Skin epidermis (tissue), 12 donors: ENCODE results near the gene SLC6A18.

Experiments
- H3K27ac ChIP-seq, 21 experiments: fragments of 200-600 bp; sonication (generic) in 11 of 21; one replicate each; pipeline ENCODE4 v1.5.0; 2020; ENCODE audit warnings: mild to moderate bottlenecking in 3 of 21, inconsistent platforms in 2 of 21, moderate library complexity in 2 of 21
- H3K4me3 ChIP-seq, 7 experiments: fragments of 200-600 bp; sonication (generic) in 2 of 7; one replicate each; pipeline ENCODE4 v1.5.0; 2020; ENCODE audit warnings: inconsistent platforms in 2 of 7, mild to moderate bottlenecking in 2 of 7, moderate library complexity in 1 of 7

SLC6A18 gene

DNA sequence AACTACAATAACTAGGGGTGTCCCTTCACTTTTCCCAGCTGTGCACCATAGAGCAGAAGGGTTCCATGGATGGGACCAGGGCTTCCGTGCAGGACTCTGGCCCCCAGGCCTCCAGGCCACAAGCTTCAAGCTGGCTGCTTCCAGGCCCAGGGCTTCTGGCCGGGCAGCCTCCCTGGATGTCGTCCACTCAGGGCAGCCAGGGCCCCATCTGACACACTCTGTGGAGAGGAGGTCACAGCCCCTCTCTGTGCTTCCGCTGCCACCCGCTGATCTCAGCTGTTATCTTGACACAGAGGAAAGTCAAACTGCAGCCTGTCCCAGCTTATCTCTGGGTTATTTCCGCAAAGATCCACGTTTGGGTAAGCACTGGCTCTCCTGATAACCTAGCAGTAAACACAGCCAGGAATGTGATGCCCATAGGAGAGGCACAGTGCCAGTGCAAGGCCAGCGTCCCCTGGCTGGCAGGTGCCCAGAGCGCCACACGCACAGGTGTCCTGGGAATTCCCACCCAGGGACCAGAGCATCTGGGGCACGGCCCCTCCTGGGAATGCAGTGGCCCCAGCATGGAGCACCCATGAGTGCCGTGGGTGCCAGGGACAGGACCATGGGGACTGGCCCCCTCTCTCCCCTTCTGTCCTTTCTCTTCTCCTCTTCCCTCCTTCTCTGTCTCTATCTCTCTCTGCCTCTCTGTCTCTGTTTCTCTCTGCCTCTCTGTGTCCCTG is 39.4 kb upstream of the SLC6A18 start:
- Histone ChIP-seq H3K27ac (no peak overlapping the region), H3K4me3 (no peak overlapping the region)

DNA sequence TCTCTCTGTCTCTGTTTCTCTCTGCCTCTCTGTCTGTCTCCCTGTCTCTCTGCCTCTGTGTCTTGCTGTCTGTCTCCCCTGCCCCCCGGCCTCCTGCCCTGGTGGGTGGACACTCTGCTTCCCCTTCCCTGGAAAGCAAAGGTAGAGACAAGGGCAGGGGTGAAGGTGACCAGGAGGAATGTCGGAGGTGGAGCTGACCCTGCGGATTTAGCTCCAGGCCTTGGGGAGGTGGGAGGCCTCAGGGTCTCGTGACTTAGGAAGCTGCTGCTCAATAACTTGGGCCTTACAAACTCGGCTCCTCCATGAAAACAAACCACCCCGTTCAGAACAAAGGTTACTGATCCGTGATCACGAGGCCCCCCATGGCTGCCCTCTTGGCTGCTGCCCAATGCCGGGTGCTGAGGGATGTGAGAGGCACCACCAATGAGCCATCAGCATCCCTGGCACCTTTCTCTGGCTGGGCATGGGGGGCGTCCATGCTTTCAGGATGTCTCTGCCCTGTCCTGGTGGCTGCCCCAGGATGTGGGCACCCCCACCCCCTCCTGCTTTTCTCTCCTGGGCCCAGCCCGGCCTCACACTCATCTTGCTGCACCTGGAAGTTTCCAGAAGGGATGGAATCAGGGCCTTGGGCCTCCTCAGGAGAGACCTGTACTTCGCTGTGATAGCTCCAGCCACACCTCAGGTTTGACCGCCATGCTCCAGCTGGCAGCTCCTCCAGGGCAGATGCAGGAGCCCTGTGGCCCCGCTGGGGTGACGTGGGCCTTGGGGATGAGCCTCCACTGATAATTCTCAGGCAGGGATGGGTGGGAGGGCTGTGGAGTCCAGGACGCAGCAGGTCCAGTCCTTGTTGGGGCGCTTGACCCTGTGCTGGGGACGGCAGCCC is 38.6 kb upstream of the SLC6A18 start:
- no peak overlapping the region for H3K4me3 ChIP-seq
- no peak overlapping the region for H3K27ac ChIP-seq

DNA sequence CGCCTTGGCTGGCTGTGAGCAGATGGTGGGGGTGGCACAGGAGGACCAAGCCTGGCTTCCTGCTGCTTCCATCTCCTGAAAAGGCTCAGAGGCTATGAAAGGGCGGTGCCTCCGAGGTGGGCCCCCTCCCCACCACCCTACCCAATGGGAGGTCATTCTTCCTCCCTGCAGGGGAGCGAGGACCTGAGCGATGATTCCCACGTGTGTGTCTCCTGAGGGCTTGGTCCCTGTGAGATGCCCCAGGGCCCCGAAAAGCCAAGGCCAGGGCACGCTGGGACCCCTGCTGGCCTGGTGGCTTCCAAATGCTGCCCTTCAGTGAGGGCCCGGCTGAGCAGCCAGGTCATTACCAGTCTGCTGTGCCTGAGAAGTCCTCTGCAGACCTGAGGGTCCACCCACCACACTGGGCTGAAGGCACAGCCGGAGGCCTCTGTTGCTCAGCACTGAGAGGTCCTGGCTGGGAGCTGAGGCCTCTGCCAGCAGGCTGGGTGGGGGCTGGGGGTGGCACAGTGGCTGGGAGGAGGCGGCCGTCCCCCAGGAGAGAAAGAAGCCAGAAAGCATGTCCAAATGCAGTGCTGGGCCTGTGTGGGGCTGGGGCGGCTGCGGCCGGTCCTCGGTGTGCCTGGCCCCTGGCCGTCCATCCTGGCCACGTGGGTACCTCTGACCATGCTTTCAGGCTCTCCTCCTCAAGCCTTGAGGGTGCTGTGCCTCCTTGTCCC is 37.8 kb upstream of the SLC6A18 start:
- H3K4me3 ChIP-seq, result no peak overlapping the region
- no peak overlapping the region for H3K27ac ChIP-seq

DNA sequence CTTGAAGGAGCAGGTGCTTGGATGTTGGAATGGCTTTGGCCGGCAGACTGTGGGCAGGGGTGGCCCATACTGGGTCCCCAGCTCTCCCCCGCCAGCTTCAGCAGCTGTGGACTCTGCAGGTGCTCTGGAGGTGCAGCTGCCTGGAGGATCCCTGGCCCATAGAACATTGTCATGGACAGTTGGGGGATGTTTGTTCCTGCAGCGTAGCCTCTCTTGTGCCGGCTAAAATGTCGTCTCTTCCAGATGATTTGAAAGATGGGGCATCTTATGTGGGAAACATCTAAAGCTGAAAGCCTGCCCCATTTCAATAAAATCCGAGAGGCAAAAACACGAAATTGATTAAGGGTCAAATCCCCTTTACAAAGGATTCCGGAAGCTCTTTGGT is 37.2 kb upstream of the SLC6A18 start:
- Histone ChIP-seq H3K4me3 (no peak overlapping the region), H3K27ac (no peak overlapping the region)

DNA sequence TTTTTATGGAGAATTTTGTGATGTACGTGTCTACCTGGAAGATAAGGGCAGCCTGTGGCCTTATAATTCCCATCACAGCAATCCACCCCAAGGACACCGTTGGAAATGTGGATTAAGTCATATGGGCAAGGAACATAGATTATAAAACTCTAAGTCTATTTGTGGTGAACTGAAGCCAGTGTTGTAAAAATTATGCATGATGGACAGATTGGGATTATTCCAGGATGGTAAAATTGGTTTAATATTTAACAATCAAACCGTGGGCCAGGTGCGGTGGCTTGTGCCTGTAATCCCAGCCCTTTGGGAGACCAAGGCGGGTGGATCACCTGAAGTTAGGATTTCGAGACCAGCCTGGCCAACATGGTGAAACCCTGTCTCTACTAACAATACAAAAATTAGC is 36.7 kb upstream of the SLC6A18 start:
- Histone ChIP-seq H3K27ac (no peak overlapping the region), H3K4me3 (no peak overlapping the region)

DNA sequence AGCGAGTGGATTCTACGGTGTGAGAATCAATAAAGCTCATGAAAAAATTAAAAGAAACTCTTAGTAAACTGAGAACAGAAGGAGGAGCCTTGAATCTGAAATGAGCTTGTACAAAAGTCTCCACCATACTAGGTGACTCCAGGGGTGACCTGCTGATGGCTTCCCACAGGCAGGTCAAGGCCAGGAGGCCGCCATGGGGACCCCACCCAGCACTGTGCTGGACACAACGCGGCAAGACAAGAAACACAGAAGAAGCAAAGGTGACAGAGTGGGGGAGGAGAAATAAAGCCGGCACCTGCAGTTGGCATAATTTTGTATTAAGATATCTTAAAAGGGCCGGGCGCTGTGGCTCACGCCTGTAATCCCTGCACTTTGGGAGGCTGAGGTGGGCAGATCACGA is 35.9 kb upstream of the SLC6A18 start:
- no peak overlapping the region for H3K27ac ChIP-seq
- H3K4me3 ChIP-seq, result no peak overlapping the region

DNA sequence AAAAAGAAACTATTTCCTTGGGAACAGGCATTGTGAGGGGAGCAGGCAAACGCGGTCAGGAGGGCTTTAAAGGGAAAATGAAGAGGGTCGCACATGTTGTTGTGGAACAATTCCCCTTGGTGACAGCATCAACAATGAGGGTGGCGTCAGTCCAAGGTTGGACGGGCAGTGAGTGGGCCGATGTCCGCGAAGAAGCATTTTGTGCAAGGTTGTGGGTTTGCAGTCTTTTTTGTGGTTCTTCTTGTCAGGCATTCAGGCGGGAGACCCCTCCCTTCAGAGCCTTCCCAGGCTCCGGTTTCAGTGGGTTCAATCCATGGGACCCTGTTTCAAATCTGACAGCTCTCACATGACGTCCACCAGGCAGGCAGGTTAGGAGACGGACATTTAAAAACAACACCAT is 34.9 kb upstream of the SLC6A18 start:
- H3K27ac ChIP-seq, result no peak overlapping the region
- H3K4me3 ChIP-seq, result no peak overlapping the region

DNA sequence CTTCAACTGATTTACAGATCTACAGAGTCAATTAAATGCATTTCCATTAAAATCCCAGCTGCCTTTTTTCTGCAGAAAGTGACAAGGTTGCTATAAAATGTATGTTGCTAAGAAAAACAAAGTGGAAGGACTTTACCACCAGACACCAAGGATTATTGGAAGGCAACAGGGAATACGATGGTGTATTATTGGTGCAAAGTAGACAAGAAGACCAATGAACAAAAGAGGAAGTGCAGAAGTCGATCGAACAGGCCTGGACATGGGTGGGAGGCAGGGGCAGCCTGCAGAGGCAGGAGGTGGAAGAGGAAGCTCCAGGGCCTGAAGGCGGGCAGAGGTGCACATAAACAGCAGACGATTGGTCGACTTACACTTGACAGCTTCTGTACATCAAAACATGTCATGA is 34.3 kb upstream of the SLC6A18 start:
- no peak overlapping the region for H3K4me3 ChIP-seq
- no peak overlapping the region for H3K27ac ChIP-seq

DNA sequence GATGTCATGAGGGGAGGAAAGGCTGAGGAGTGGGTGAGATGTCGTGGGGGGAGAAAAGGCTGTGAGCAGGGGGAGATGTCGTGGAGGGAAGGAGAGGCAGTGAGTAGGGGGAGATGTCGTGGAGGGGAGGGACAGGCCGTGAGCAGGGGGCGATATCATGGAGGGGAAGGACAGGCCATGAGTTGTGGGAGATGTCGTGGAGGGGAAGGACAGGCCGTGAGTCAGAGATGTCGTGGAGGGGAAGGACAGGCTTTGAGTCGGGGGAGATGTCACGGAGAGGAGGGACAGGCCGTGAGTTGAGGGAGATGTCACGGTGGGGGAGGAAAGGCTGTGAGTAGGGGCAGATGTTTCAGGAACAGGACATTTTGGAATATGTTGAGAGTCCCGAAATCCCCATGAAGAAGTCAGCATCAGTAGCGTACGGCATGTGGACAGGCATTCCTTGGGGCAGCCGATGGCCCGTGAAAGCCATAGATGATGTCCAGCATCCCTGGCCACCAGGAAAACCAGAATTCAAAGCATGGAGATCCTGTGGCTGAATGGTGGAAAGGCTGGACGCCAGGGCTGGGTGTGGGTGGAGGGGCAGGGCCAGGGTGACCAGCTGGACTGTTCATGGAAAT is 32.1 kb upstream of the SLC6A18 start:
- Histone ChIP-seq H3K27ac (no peak overlapping the region), H3K4me3 (no peak overlapping the region)

DNA sequence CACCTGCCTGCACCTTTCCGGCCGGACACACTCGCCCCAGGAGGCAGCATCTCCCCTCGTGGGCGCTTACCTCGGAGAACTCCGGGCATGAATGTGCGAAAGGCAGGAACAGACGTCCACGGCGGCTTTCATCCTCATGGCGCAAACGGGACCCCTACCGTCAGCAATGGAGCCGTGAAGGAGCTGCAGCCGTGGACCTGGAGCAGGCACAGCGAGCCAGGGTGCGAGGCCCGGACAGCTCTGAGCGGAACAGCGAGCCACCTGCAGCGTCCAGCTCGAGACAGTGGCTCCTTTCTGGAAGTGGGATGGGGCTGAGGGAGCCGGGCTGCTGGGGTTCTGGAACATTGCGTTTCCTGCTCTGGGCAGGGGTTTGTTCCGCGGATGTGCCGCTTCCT is 31.6 kb upstream of the SLC6A18 start:
- Histone ChIP-seq H3K27ac (no peak overlapping the region), H3K4me3 (no peak overlapping the region)

DNA sequence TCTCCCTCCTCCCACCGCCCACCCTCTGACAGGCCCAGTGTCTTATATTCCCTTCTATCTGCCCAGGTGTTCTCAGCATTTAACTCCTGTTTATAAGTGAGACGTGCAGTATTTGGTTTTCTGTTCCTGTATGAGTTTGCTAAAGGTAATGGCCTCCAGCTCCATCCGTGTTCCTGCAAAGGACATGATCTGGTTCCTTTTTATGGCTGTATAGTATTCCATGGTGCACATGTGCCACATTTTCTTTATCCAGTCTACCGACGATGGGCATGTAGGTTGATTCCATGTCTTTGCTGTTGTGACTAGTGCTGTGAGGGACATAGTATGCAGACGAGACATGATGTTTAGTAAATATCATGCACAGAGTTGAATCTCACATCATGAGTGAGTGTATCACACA is 30.8 kb upstream of the SLC6A18 start:
- H3K27ac ChIP-seq, result no peak overlapping the region
- H3K4me3 ChIP-seq, result no peak overlapping the region

DNA sequence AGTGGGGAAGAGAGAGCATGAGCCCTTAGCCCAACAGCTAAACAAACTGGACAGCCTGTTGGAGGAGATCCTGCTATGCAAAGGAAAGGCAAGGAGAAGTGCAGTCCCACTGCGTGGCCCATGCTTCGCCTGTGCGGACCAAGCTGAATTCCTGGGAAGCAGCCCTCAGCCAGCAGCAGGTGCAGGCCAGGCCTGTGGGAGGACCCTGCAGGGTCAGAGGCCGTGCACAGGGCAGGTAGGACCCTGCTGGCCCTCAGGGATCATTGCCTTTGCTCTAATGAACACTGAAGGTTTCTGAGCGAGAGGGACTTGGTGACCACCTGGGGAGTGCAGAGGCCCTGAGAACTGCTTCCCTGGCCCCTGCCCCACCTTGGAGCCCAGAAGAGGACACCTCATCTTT is 29.7 kb upstream of the SLC6A18 start:
- Histone ChIP-seq H3K27ac (no peak overlapping the region), H3K4me3 (no peak overlapping the region)

DNA sequence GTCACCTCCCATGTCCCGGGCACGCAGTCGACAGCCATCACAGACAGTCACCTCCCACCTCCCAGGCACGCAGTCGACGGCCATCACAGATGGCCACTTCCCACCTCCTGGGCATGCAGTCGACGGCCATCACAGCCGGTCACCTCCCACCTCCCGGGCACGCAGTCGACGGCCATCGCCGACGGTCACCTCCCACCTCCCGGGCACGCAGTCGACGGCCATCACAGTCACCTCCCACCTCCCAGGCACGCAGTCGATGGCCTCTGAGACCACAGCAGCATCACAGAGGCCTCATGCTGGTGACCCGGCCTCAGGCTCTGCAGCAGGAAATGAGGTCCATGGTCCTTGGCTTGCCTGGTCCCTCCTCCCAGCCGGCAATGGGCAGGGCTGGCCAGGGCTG is 29.3 kb upstream of the SLC6A18 start:
- H3K4me3 ChIP-seq, result no peak overlapping the region
- no peak overlapping the region for H3K27ac ChIP-seq

DNA sequence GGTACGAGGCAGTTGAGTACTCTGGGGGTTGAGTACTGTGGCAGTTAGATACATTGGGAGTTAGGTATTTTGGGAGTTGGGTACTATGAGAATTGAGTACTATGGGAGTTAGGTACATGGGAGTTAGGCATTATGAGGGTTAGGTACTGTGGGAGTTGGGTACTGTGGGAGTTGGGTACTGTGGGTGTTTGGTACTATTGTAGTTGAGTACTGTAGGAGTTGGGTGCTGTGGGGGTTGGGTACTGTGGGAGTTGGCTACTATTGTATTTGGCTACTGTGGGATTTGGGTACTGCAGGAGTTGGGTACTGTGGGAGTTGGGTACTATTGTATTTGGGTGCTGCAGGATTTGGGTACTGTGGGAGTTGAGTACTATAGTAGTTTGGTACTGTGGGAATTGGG is 28.6 kb upstream of the SLC6A18 start:
- H3K27ac ChIP-seq, result no peak overlapping the region
- H3K4me3 ChIP-seq, result no peak overlapping the region

DNA sequence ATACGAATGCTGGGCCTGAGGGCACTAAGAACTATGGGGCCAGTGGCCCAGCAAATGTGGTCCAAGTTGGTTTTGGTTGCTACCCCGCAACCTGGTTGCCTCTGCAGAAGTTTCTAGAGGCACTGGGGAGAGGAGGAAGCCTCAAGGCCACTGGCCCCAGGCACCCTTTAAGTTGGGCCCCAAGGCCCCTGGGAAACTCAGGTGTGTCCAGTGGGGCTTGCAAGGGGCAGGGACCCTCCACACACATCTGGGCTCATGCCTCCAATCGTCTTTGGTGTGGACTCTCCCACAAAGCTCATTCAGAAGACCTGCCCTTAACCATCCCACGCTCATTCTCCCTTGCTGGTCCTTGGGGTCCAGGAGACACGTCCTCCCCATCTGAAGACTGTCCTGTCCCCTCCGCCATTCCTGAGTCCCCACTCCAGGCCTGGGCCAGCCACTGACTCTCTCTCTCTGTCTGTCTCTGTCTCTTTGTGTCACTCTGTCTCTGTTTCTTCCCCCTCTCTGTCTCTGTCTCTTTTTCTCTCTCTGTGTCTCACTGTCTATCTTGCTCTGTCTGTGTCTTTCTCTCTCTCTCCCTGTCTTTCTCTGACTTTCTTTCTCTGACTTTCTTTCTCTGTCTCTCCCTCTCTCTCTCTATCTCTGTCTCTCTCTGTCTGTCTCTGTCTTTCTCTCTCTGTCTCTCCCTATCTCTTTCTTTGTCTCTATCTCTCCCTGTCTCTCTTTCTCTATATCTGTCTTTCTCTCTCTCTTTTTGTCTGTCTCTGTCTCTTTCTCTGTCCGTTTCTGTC is 27.1 kb upstream of the SLC6A18 start:
- no peak overlapping the region for H3K4me3 ChIP-seq

DNA sequence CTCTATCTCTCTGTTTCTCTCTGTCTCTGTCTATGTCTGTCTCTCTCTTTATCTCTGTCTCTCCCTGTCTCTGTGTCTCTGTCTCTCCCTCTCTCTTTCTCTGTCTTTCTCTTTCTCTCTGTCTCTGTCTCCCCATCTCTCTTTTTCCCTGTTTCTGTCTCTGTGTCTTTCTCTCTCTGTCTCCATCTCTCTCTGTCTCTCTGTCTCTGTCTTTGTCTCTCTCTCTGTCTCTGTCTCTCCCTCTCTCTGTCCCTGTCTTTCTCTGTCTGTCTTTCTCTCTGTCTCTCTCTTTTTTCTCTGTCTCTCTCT is 25.9 kb upstream of the SLC6A18 start:
- no peak overlapping the region for H3K4me3 ChIP-seq
- H3K27ac ChIP-seq, result no peak overlapping the region

More for the DNA sequence above, 27.1 kb upstream of the SLC6A18 start:
- no peak overlapping the region for H3K27ac ChIP-seq

DNA sequence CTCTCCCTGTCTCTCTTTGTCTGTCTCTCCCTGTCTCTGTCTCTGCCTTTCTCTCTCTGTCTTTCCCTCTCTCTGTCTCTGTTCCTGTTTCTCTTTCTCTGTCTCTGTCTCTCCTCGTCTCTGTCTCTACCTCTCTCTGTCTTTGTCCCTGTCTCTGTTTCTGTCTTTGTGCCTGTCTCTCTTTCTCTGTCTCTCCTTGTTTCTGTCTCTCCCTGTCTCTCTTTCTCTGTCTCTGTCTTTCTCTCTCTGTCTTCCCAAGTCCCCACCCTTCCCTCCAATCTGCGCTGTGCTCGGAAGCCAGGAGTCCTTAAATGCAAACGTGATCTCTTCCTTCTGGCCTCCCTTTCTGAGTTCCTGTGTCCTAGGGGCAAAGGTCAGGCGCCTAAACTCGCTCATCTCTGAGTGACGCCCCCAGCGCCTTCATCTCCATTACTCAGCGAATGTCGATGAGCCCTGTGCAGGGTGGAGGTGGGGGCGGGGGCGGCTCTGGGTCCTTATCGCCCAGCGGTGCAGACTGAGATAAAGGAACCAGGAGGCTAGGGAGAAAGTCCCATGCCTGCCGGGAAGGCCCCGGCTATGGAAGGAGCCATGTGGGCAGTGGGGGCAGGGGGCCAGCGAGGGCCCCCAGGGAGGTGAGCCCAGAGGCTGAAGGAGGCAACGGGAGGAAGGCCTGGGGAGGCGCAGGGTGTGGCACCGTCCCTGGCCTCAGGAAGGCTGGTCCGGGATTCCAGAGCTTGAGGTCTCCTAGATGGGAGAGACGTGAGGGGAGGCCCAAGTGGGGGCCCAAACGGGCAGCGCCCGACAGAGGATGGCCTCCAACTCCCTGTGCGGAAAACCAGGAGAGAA is 25.3 kb upstream of the SLC6A18 start:
- Histone ChIP-seq H3K27ac (no peak overlapping the region), H3K4me3 (no peak overlapping the region)

DNA sequence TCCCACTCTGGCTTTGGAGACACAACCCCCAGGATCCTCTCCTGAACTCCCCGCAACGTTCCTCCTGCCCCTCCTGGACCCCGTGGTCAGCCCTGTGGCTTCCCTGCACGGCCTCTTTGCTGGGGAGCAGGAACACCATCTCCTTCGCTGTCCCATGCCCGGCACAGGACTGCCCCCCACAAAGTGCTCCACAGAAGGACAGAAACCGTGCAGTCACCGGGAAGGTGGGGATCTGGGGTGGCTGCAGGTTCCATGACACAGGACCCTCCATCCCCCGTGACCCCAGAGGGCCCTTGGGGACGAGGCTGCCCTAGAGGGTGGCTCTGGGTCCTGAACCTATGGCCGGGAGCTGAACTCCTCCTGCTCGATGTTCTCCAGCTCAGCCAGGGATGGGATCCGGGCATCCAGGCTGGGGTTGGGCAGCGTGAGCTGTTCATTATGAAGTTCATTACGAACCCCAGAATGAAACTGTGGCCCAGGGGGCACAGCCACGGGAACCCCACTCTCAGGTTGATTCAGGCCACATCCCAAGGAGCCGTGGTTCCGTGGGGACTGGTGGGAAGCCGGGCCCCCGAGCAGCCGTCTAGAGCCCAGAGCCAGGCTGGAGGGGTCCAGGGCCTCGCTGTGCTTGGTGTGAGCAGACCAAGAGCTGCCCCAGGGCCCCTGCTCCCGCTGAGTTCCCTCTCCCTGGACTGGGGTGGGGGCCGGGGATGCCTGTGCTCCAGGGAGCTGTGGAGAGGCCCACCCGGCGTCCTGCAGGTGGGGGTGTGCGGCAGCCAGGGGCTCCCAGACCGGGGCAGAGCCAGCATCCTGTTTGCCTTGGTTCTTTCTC is 24.5 kb upstream of the SLC6A18 start:
- H3K27ac ChIP-seq, result no peak overlapping the region
- no peak overlapping the region for H3K4me3 ChIP-seq
